Heart right ventricle (tissue), 16 donors: ENCODE results near the gene DLG5. TPM values are rescaled to one million over a fixed set of nuclear protein-coding genes. Genes with fewer than 3 reads are reported as not detected.
A peak's percentile ranks its signal among the peaks of the same experiment; 100 is the strongest.

Experiments
- ATAC-seq, 8 donors: fragments of 200-7000 bp; cut with Tn5 transposase; one replicate each; pipeline ENCODE4 v1.9.1; 2020; ENCODE audit warnings: mild to moderate bottlenecking in 8 of 8, moderate library complexity in 8 of 8, moderate number of reproducible peaks in 1 of 8
- DNase-seq, 2 donors: peaks; one replicate each; pipeline ENCODE4 v3.0.0-alpha.2; 2020
- H3K27ac ChIP-seq, 10 donors: fragments of 200-600 bp; sonication (generic) in 2 of 10; one replicate each; pipeline versions ENCODE4 v1.5.0 to v1.8.0; 2020 to 2022; ENCODE audit warnings: mild to moderate bottlenecking in 3 of 10
- H3K27me3 ChIP-seq, 7 donors: fragments of 200-600 bp; one replicate each; pipeline ENCODE4 v1.8.0; 2021 to 2022; ENCODE audit warnings: mild to moderate bottlenecking in 2 of 7
- H3K36me3 ChIP-seq, 9 donors: fragments of 200-600 bp; sonication (generic) in 1 of 9; one replicate each; pipeline versions ENCODE4 v1.5.0 to v1.8.0; 2020 to 2022; ENCODE audit warnings: mild to moderate bottlenecking in 2 of 9
- H3K4me1 ChIP-seq, 9 donors: fragments of 200-600 bp; sonication (generic) in 1 of 9; one replicate each; pipeline versions ENCODE4 v1.5.0 to v1.8.0; 2020 to 2022; ENCODE audit warnings: mild to moderate bottlenecking in 4 of 9
- H3K4me3 ChIP-seq, 10 donors: fragments of 200-600 bp; sonication (generic) in 2 of 10; one replicate each; pipeline versions ENCODE4 v1.5.0 to v1.8.0; 2020 to 2022; ENCODE audit warnings: mild to moderate bottlenecking in 7 of 10, moderate library complexity in 2 of 10
- H3K9me3 ChIP-seq, 11 donors: fragments of 200-600 bp in 10 of 11; sonication (generic) in 2 of 11; one replicate each; pipeline versions ENCODE4 v1.5.0 to v1.8.0; 2013 to 2022; ENCODE audit warnings: mild to moderate bottlenecking in 2 of 11, control low read depth in 1 of 11, moderate library complexity in 1 of 11
- WGBS, 2 donors: extraction: QIAGEN DNeasy Blood & Tissue Kit; methylation state at CpG; one replicate each; pipeline ENCODE4 v1.1.7; 2013; ENCODE audit warnings: inconsistent platforms in 1 of 2; 5-methylcytosine and 5-hydroxymethylcytosine counted together
- intact Hi-C, 10 donors: fragments of 100-400 bp; cut with DNase I; formaldehyde crosslinking; loops; one replicate each; pipeline versions ENCODE4 v1.11.1 to v1.14.2; 2022
- polyA plus RNA-seq, 2 donors: library from polyadenylated mRNA; stranded (reverse); fragments of 200-250 nt; gene quantifications; one replicate each; pipeline ENCODE4 v1.2.3, GENCODE V29; 2013
- total RNA-seq, 10 donors: library from RNA; stranded (reverse); fragmentation: NEBNext Ultra II Directional in 3 of 10; extraction: Animal tissue kit (Norgen Biotek cat#: 25700) in 3 of 10; gene quantifications; one replicate each; pipeline versions ENCODE4 v1.2.1 to v1.2.4, GENCODE V29; 2021 to 2023
- TF ChIP-seq, protein P1 (sequence below), 9 donors: fragments of 200-600 bp; sonication (generic) in 2 of 9; IDR thresholded peaks; one replicate each; pipeline versions ENCODE4 v1.5.0 to v1.8.0; 2021 to 2022; ENCODE audit warnings: antibody characterized with exemption in 9 of 9, mild to moderate bottlenecking in 5 of 9, moderate library complexity in 1 of 9
- donor health status: Arrhythmogenic right ventricular cardiomyopathy.
- donor health status: ischemic (EF 13 %, LVEDD 7.1; RV severe dilation, severe dysfunction).
- donor health status: healthy with polysubstance abuse.
- donor health status: DM: no; HTN: yes; CAD: no.
- donor health status: DM: no; HTN: no; CAD: no.
- donor health status: ischemic (EF 25% LVEDD 6.9; RV normal size, moderate dysfunction).
- donor health status: ischemic (EF 25% LVEDD 5.7; RV mildly dilated, moderate dysfunction).
- donor health status: healthy.
- donor health status: DM: yes; HTN: yes; CAD: no.
- donor health status: Ischemic cardiomyopathy.
- donor health status: ischemic (EF 35%, LVEDD 5.7; RV mildly dilated, moderate dysfunction).
- donor health status: nonischemic (EF 11% LVEDD 7.7; RV severe dilation, severe dysfunction).
- donor health status: DM: yes; HTN: yes; CAD: no.
- donor health status: PGD.
- donor health status: ischemic (EF 29% LVEDD 5.4; RV normal size, mild dysfunction).
- donor health status: nonischemic (EF 23%, LVEDD 6.1; RV moderate dilation, normal function).

Gene DLG5
- total and polyA plus RNA-seq, 12 donors = 5.0 to 14.1 (median 10.8) TPM

DNA sequence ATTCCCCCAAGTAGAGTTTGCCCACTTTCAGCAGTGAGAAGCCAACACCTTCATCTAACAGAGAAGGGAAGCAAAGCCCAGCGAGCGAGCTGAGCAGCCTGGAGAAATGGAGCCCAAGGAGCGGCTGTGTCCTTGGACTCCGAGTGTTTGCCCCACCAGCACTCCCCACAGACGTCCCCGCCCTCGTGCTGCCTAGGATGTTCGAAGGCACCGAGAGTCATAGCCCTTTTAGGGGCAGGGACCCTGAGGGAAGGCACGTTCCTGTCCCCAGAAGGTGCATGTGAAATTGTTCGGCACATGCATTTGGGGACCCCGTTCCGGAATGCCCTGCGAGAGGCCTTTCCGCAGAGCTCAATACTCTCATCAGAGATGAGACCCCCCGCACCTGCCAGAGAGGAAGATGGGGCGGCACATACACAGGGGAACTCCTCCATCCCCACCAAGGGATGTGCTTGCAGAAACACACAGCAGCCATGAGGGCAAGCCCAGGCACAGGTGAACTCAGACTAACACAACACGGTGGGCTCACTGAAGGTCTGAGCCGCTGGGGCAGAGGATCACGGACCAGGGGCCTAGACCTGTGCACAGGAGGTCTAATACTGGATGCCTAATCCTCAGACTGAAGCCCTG, 131.0 kb downstream of the DLG5 start:
- Histone ChIP-seq H3K9me3 (no peaks in the 10 kb centered on the region), H3K27me3 (no peaks in the 10 kb centered on the region), H3K4me1 (no peaks in the 10 kb centered on the region), H3K36me3 (peaks cover 0 to 98% (median 39%) of the 10 kb centered on the region in 9 donors), H3K4me3 (no peak overlapping the region), H3K27ac (no peak overlapping the region)
- ATAC-seq (no peak), DNase-seq (no peak)
- WGBS, 2 donors = 95 to 96% methylated on average over 20 of the region's 20 CpGs
- intact Hi-C loops = no loop called here
- TF ChIP-seq, protein P1, sequence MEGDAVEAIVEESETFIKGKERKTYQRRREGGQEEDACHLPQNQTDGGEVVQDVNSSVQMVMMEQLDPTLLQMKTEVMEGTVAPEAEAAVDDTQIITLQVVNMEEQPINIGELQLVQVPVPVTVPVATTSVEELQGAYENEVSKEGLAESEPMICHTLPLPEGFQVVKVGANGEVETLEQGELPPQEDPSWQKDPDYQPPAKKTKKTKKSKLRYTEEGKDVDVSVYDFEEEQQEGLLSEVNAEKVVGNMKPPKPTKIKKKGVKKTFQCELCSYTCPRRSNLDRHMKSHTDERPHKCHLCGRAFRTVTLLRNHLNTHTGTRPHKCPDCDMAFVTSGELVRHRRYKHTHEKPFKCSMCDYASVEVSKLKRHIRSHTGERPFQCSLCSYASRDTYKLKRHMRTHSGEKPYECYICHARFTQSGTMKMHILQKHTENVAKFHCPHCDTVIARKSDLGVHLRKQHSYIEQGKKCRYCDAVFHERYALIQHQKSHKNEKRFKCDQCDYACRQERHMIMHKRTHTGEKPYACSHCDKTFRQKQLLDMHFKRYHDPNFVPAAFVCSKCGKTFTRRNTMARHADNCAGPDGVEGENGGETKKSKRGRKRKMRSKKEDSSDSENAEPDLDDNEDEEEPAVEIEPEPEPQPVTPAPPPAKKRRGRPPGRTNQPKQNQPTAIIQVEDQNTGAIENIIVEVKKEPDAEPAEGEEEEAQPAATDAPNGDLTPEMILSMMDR (IDR thresholded peaks at IDR 0.05) = no peak

- 96 to 97% methylated on average over 23 of the region's 23 CpGs for WGBS, 2 donors
- TF ChIP-seq, protein P1 (IDR thresholded peaks at IDR 0.05) = no peak
Observed at GRCh38 chr10:77794256-77795142, 132.1 kb downstream of the DLG5 start.

DNA sequence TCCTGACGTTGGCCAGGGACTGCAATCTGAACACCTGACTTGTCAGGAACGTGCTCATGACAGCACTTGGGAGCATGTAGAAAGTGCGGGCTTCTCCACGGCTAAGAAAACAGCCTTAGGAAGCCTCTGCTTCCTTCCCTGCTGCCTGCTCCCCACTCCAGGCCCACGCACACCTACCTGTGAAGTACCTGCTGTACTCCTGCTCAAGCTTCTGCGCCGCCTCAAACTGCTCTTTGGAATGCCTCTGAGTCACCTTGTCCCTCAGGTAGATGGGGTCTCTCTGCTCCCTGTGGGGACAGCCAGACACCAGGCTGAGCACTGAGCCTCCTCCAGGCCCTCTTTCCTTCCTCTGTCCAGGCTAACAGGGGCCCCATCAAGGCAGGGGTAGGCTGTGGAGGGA, 132.7 kb downstream of the DLG5 start:
- H3K4me1 ChIP-seq = no peaks in the 10 kb centered on the region
- ATAC-seq (no peak), DNase-seq (no peak)
- no peak overlapping the region for H3K4me3 ChIP-seq
- no peaks in the 10 kb centered on the region for H3K27me3 ChIP-seq
- TF ChIP-seq, protein P1 (IDR thresholded peaks at IDR 0.05) = no peak
- peaks cover 0 to 89% (median 30%) of the 10 kb centered on the region in 9 donors for H3K36me3 ChIP-seq
- intact Hi-C loops = no loop called here
- H3K27ac ChIP-seq = no peak overlapping the region
- no peaks in the 10 kb centered on the region for H3K9me3 ChIP-seq
- WGBS, 2 donors = 83 to 85% methylated on average over 7 of the region's 7 CpGs

More at GRCh38 chr10:77794256-77795142, 132.1 kb downstream of the DLG5 start:
- DNase-seq = no peak
- intact Hi-C loops = no loop called here
- no peaks in the 10 kb centered on the region for H3K27me3 ChIP-seq
- H3K27ac ChIP-seq = no peak overlapping the region
- ATAC-seq = peak in 1 of 8 donors; percentile 29
- H3K4me1 ChIP-seq = no peaks in the 10 kb centered on the region
- no peaks in the 10 kb centered on the region for H3K9me3 ChIP-seq
- H3K36me3 ChIP-seq = peaks cover 0 to 94% (median 35%) of the 10 kb centered on the region in 9 donors
- no peak overlapping the region for H3K4me3 ChIP-seq

- Histone ChIP-seq H3K9me3 (no peaks in the 10 kb centered on the region), H3K27ac (no peak overlapping the region), H3K4me1 (no peaks in the 10 kb centered on the region), H3K36me3 (peaks cover 0 to 83% (median 19%) of the 10 kb centered on the region in 9 donors), H3K4me3 (no peak overlapping the region), H3K27me3 (no peaks in the 10 kb centered on the region)
- TF ChIP-seq, protein P1 (IDR thresholded peaks at IDR 0.05) = no peak
- intact Hi-C loops = no loop called here
- no peak for DNase-seq
- 91 to 93% methylated on average over 12 of the region's 12 CpGs for WGBS, 2 donors
- no peak for ATAC-seq
Observed at GRCh38 chr10:77792155-77792554, 134.4 kb downstream of the DLG5 start.
